Fibroblast of mammary gland (primary cell): ENCODE data around the gene DNAL1.

Source experiments
- DNase-seq: peaks from one replicate; pipeline ENCODE4 v3.0.0-alpha.2; 2010; ENCODE audit warnings: low read depth
- H3K4me3 ChIP-seq: 2 replicates; pipeline ENCODE4 v1.5.1; 2011; ENCODE audit warnings: low read depth, mild to moderate bottlenecking, low read length, moderate library complexity; ENCODE audit not compliant: control insufficient read depth
- TF ChIP-seq, protein P1 (sequence below): conservative IDR thresholded peaks from 2 replicates; pipeline ENCODE4 v1.5.1; 2011; ENCODE audit warnings: low read depth, low read length, inconsistent platforms; ENCODE audit not compliant: control insufficient read depth, insufficient read depth

The DNAL1 gene

DNA sequence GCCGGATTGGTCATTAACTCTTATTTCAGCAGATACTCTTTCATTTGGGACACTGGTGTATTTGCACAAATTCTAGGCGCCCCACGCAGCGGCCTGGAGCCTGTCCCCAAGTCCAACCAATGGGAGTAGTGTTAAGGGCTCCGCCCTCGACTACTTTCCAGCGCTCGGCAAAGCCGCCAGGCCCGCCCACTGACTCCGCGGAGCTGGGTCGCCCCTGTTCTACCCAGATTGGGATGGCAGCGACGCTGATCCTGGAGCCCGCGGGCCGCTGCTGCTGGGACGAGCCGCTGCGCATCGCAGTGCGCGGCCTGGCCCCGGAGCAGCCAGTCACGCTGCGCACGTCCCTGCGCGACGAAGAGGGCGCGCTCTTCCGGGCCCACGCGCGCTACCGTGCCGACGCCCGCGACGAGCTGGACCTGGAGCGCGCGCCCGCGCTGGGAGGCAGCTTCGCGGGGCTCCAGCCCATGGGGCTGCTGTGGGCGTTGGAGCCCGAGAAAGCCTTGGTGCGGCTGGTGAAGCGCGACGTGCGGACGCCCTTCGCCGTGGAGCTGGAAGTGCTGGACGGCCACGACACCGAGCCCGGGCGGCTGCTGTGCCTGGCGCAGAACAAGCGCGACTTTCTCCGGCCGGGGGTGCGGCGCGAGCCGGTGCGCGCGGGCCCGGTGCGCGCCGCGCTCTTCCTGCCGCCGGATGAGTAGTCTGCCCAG is 32.3 kb upstream of the DNAL1 start, which contains the start of gene ACOT6:
ACOT6 (plus strand) TSS at position 179 of the 707 bp plus-strand sequence; CDS start at position 234, 55 bp downstream.
- peak within 1 kb of the TSS; percentile 35 for H3K4me3 ChIP-seq
- peak; percentile 65 for DNase-seq
- TF ChIP-seq, protein P1, sequence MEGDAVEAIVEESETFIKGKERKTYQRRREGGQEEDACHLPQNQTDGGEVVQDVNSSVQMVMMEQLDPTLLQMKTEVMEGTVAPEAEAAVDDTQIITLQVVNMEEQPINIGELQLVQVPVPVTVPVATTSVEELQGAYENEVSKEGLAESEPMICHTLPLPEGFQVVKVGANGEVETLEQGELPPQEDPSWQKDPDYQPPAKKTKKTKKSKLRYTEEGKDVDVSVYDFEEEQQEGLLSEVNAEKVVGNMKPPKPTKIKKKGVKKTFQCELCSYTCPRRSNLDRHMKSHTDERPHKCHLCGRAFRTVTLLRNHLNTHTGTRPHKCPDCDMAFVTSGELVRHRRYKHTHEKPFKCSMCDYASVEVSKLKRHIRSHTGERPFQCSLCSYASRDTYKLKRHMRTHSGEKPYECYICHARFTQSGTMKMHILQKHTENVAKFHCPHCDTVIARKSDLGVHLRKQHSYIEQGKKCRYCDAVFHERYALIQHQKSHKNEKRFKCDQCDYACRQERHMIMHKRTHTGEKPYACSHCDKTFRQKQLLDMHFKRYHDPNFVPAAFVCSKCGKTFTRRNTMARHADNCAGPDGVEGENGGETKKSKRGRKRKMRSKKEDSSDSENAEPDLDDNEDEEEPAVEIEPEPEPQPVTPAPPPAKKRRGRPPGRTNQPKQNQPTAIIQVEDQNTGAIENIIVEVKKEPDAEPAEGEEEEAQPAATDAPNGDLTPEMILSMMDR = no peak

DNA sequence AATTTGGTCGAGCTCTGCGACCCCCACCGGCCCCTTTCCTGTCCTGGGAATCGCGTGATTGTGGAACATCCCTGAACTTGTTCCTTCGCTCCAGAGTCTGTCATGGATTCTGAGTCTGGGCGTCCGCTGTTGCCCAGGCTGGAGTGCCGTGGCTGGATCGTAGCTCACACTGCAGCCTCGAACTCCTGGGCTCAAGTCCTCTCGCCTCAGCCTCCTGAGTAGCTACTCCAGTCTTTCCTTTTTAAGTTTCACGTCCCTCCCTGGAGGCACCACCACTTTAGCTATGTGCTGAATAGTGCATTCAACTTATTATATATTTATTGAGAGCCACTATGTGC is 31.8 kb upstream of the DNAL1 start:
- no peak for DNase-seq
- peak overlapping the region; percentile 35 for H3K4me3 ChIP-seq
- TF ChIP-seq, protein P1 = no peak

DNA sequence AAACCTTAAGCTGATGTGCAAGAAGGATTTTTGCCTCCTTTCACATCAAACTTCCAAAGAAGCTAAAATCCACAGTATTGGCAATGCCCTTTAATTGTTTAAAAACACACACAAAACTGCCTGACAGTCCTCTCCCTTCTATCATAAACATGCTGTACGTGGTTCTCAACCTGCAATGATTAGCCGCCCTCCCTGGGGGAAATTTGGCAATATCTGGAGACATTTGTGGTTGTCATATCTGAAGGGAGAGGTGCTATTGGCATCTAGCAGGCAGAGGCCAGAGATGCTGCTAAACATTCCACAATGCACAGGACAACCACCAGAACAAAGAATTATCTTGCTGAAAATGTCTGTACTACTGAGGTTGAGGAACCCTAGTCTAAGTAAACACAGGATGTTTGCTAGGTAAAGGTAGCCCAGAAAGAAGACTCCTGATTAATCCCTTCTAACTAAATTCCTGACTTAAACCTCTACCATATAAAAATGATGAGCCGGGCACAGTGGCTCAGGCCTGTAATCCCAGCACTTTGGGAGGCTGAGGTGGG is 31.3 kb upstream of the DNAL1 start:
- TF ChIP-seq, protein P1 = no peak
- H3K4me3 ChIP-seq = no peak overlapping the region
- no peak for DNase-seq

DNA sequence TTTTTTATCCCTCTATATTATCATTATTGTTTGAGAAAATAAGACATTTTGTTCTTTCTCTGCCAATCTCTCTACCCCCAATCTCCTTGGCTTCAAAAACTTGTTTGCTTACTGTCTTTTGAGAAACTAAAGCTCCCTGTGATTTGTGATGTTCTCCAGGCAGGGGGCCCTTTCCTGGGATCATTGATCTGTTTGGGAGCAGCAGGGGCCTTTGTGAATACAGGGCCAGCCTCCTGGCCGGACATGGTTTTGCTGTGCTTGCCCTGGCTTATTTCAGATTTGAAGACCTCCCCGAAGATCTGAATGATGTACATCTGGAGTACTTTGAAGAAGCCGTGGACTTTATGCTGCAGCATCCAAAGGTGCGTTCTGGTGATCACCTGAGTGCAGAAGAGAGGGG is 28.0 kb upstream of the DNAL1 start:
- TF ChIP-seq, protein P1 = no peak
- H3K4me3 ChIP-seq = no peak overlapping the region

DNA sequence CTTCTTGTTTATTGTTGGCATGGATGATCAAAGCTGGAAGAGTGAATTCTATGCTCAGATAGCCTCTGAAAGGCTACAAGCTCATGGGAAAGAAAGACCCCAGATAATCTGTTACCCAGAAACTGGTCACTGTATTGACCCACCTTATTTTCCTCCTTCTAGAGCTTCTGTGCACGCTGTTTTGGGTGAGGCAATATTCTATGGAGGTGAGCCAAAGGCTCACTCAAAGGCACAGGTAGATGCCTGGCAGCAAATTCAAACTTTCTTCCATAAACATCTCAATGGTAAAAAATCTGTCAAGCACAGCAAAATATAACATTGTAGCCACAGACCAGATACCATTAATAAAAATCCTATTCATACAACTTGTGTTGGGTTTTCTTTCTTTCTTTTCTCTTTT is 25.3 kb upstream of the DNAL1 start:
- DNase-seq = no peak
- H3K4me3 ChIP-seq = no peak overlapping the region
- TF ChIP-seq, protein P1 = no peak

More for the DNA sequence above, 28.0 kb upstream of the DNAL1 start:
- DNase-seq = no peak

DNA sequence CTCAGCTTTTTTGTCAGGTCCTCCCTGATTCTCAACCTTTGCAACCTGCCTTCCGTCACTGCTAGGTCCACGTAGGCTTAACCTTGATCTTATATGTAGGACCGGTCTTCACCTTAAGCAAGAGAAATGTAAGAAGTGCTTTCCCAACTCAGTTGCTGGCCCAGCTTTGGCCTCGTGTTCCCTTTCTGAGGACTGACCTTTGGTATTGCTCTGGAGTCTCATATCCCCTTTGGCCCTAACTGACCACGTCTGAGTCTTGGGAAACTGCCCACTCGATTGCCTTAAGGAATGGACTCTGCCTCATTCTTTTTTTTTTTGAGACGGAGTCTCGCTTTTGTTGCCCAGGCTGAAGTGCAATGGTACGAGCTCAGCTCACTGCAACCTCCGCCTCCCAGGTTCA is 24.5 kb upstream of the DNAL1 start:
- DNase-seq = no peak
- no peak overlapping the region for H3K4me3 ChIP-seq
- TF ChIP-seq, protein P1 = no peak
